SK-N-SH (cell line): ENCODE results near the gene FATE1. TPM values are rescaled to one million over a fixed set of nuclear protein-coding genes. Genes with fewer than 3 reads are reported as not detected.

ENCODE experiments used
- CTCF ChIA-PET: fragments of 300-600, 350-600 bp; formaldehyde crosslinking; extraction: SDS; loops from one replicate; lab custom pipeline; 2021; lab: Yijun Ruan, JAX
- POLR2A ChIA-PET: fragments of 350-600 bp; sonication (Branson Sonifier 250); formaldehyde crosslinking; extraction: SDS; loops from one replicate; lab custom pipeline; 2020; ENCODE audit warnings: antibody characterized with exemption, inconsistent platforms; lab: Yijun Ruan, JAX
- DNase-seq: peaks from one replicate; pipeline ENCODE4 v3.0.0; 2012
- H2AFZ ChIP-seq: fragments of 200-600 bp; sonication (generic); 2 replicates; pipeline ENCODE4 v1.8.1; 2016; ENCODE audit warnings: antibody characterized with exemption, mild to moderate bottlenecking, low read depth
- H3F3A ChIP-seq: fragments of 200-600 bp; sonication (generic); replicated peaks from 2 replicates; pipeline ENCODE3; 2016; ENCODE audit warnings: antibody characterized with exemption, mild to moderate bottlenecking; ENCODE audit not compliant: insufficient read depth
- H3K27ac ChIP-seq, 2 experiments: fragments of 200-500 bp in 1 of 2; fragments of 200-600 bp in 1 of 2; sonication (Bioruptor generic) in 1 of 2; sonication (generic), shearing (Covaris generic) in 1 of 2; 2 replicates each; pipeline versions ENCODE4 v1.5.1 to v1.6.1; 2014 to 2016; ENCODE audit warnings: low read depth in 2 of 2, inconsistent platforms in 1 of 2, low read length in 1 of 2, mild to moderate bottlenecking in 1 of 2, mixed read lengths in 1 of 2
- H3K27me3 ChIP-seq: fragments of 200-600 bp; sonication (generic), shearing (Covaris generic); 2 replicates; pipeline ENCODE4 v1.6.1; 2016; ENCODE audit warnings: mixed run types; ENCODE audit not compliant: insufficient read depth
- H3K36me3 ChIP-seq, 2 experiments: fragments of 200-500 bp in 1 of 2; fragments of 200-600 bp in 1 of 2; sonication (Bioruptor generic) in 1 of 2; sonication (generic) in 1 of 2; replicated peaks in 1 of 2; 2 replicates each; pipeline versions ENCODE3 to v1.5.1; 2014 to 2016; ENCODE audit warnings: low read length in 1 of 2, mild to moderate bottlenecking in 1 of 2; ENCODE audit not compliant: insufficient read depth in 2 of 2, control insufficient read depth in 1 of 2
- H3K4me1 ChIP-seq, 2 experiments: fragments of 200-500 bp in 1 of 2; fragments of 200-600 bp in 1 of 2; sonication (Bioruptor generic) in 1 of 2; sonication (generic), shearing (Covaris generic) in 1 of 2; 2 replicates each; pipeline versions ENCODE4 v1.5.1 to v1.6.1; 2014 to 2016; ENCODE audit warnings: low read depth in 1 of 2, low read length in 1 of 2, mixed run types in 1 of 2; ENCODE audit not compliant: insufficient read depth in 2 of 2, control insufficient read depth in 1 of 2
- H3K4me2 ChIP-seq: fragments of 200-600 bp; sonication (generic), shearing (Covaris generic); 2 replicates; pipeline ENCODE4 v1.6.1; 2017; ENCODE audit warnings: mixed run types
- H3K4me3 ChIP-seq, 2 experiments: fragments of 200-500 bp in 1 of 2; fragments of 200-600 bp in 1 of 2; sonication (Bioruptor generic) in 1 of 2; sonication (generic), shearing (Covaris generic) in 1 of 2; 2 replicates each; pipeline versions ENCODE4 v1.5.1 to v1.8.1; 2014 to 2016; ENCODE audit warnings: low read depth in 2 of 2, inconsistent platforms in 1 of 2, low read length in 1 of 2, mild to moderate bottlenecking in 1 of 2, mixed read lengths in 1 of 2, moderate library complexity in 1 of 2
- H3K79me2 ChIP-seq: fragments of 200-600 bp; sonication (generic); 2 replicates; pipeline ENCODE4 v1.8.1; 2017; ENCODE audit warnings: mild to moderate bottlenecking; ENCODE audit not compliant: insufficient read depth
- H3K9ac ChIP-seq: fragments of 200-600 bp; sonication (generic); 2 replicates; pipeline ENCODE4 v1.6.1; 2017; ENCODE audit warnings: mixed run types
- H3K9me2 ChIP-seq: fragments of 200-600 bp; sonication (generic); 2 replicates; pipeline ENCODE4 v1.6.1; 2017; ENCODE audit warnings: mixed run types
- H3K9me3 ChIP-seq: fragments of 200-600 bp; sonication (generic); 2 replicates; pipeline ENCODE4 v1.6.1; 2017; ENCODE audit warnings: mixed run types, mild to moderate bottlenecking, moderate library complexity
- H4K20me1 ChIP-seq: fragments of 200-600 bp; sonication (generic); 2 replicates; pipeline ENCODE4 v1.6.1; 2017; ENCODE audit warnings: mild to moderate bottlenecking, mixed run types; ENCODE audit not compliant: insufficient read depth
- EP300 ChIP-seq, 2 experiments: IDR thresholded peaks; 2 replicates each; pipeline versions ENCODE4 v1.4.0 to v1.6.1; 2012; ENCODE audit warnings: borderline replicate concordance in 1 of 2, low read depth in 1 of 2, low read length in 1 of 2
- FOXM1 ChIP-seq: IDR thresholded peaks from 2 replicates; pipeline ENCODE4 v1.4.0; 2012; ENCODE audit warnings: low read depth, mild to moderate bottlenecking
- GABPA ChIP-seq: IDR thresholded peaks from 2 replicates; pipeline ENCODE4 v1.4.0; 2012; ENCODE audit warnings: low read depth, mild to moderate bottlenecking
- GATA2 ChIP-seq: sonication (generic); formaldehyde crosslinking; IDR thresholded peaks from 2 replicates; pipeline ENCODE4 v1.5.0; 2020; ENCODE audit warnings: mild to moderate bottlenecking, missing genetic modification reagents
- JUND ChIP-seq: IDR thresholded peaks from 2 replicates; pipeline ENCODE4 v1.4.0; 2012
- MEF2A ChIP-seq: IDR thresholded peaks from 2 replicates; pipeline ENCODE4 v1.4.0; 2012; ENCODE audit warnings: low read depth, borderline replicate concordance
- NFIC ChIP-seq: IDR thresholded peaks from 2 replicates; pipeline ENCODE4 v1.4.0; 2012; ENCODE audit warnings: borderline replicate concordance
- NRF1 ChIP-seq: IDR thresholded peaks from 2 replicates; pipeline ENCODE4 v1.6.1; 2012; ENCODE audit warnings: low read depth, mild to moderate bottlenecking, low read length
- POLR2AphosphoS5 ChIP-seq: IDR thresholded peaks from 2 replicates; pipeline ENCODE4 v1.6.1; 2012; ENCODE audit warnings: low read depth, low read length
- RAD21 ChIP-seq: IDR thresholded peaks from 2 replicates; pipeline ENCODE4 v1.6.1; 2012; ENCODE audit warnings: mild to moderate bottlenecking, low read length
- RCOR1 ChIP-seq: fragments of 150-350 bp; IDR thresholded peaks from 2 replicates; pipeline ENCODE4 v1.6.1; 2017; ENCODE audit warnings: antibody characterized with exemption, low read length
- SMC3 ChIP-seq: IDR thresholded peaks from 2 replicates; pipeline ENCODE4 v1.6.1; 2012; ENCODE audit warnings: low read depth, low read length, improper control_type of control experiment
- TAF1 ChIP-seq: IDR thresholded peaks from 2 replicates; pipeline ENCODE4 v1.6.1; 2012; ENCODE audit warnings: low read depth, mild to moderate bottlenecking, low read length, moderate library complexity, borderline replicate concordance
- TEAD4 ChIP-seq: IDR thresholded peaks from 2 replicates; pipeline ENCODE4 v1.4.0; 2012; ENCODE audit warnings: mild to moderate bottlenecking, borderline replicate concordance; ENCODE audit not compliant: insufficient read depth
- YY1 ChIP-seq: IDR thresholded peaks from 2 replicates; pipeline ENCODE4 v1.4.0; 2012; ENCODE audit warnings: low read depth, mild to moderate bottlenecking
- WGBS: methylation state at CpG from one replicate; pipeline ENCODE4 v1.1.6; 2017; ENCODE audit warnings: low lambda C conversion rate; 5-methylcytosine and 5-hydroxymethylcytosine counted together
- polyA plus RNA-seq, 3 experiments: library from polyadenylated mRNA; depleted of rRNA; stranded (reverse); fragments of >200 nt; gene quantifications; 2 replicates each; pipeline ENCODE4 v1.2.3, GENCODE V29; 2012
- TF ChIP-seq, protein P1 (sequence below): IDR thresholded peaks from 2 replicates; pipeline ENCODE4 v1.4.0; 2012; ENCODE audit warnings: low read depth, borderline replicate concordance
- TF ChIP-seq, protein P2 (sequence below): fragments of 150-350 bp; IDR thresholded peaks from 2 replicates; pipeline ENCODE4 v1.6.1; 2016; ENCODE audit warnings: mild to moderate bottlenecking, low read depth, low read length
- TF ChIP-seq, protein P3 (sequence below): IDR thresholded peaks from 2 replicates; pipeline ENCODE4 v1.6.1; 2012; ENCODE audit warnings: mild to moderate bottlenecking, low read depth, low read length, moderate library complexity
- TF ChIP-seq, protein P4 (sequence below): fragments of 200-600 bp; sonication (generic); IDR thresholded peaks from 2 replicates; pipeline ENCODE4 v1.6.1; 2017; ENCODE audit warnings: antibody characterized with exemption, mild to moderate bottlenecking, moderate library complexity
- TF ChIP-seq, protein P5 (sequence below): IDR thresholded peaks from 2 replicates; pipeline ENCODE4 v1.4.0; 2012; ENCODE audit warnings: low read depth

FATE1 gene
- polyA plus RNA-seq, 1 of the 3 experiments (the other 2 are of a cell fraction): not detected

DNA sequence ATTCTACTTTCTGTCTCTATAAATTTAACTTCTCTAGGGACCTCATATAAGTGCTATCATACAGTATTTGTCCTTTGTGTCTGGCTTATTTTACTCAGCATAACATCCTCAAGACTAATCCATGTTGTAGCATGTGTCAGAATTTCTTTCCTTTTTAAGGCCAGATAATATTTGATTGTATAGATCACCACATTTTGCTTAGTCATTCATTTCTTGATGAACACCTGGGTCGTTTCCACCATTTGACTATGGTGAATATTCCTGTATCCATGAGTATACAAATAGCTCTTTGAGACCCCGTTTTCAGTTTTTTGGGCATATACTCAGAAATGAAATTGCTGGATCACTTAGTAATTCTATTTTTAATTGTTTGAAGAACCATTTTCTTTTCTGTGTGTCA, 30.7 kb downstream of the FATE1 start:
- DNase-seq: no peak
- Histone ChIP-seq H3K4me2 (no peak overlapping the region), H3K4me1 (no peaks in the 10 kb centered on the region), H3K27me3 (peaks cover 37% of the 10 kb centered on the region; the same call in 1 of the 2 replicates), H3K4me3 (no peak overlapping the region), H3K79me2 (no peaks in the 10 kb centered on the region), H3K36me3 (no peaks in the 10 kb centered on the region), H3F3A (no peaks in the 10 kb centered on the region), H4K20me1 (no peaks in the 10 kb centered on the region), H3K9me3 (no peaks in the 10 kb centered on the region), H3K9me2 (no peaks in the 10 kb centered on the region), H3K27ac (no peak overlapping the region), H3K9ac (no peak overlapping the region), H2AFZ (no peak overlapping the region)
- 3% methylated on average over 2 of the region's 2 CpGs for WGBS
- ChIA-PET CTCF (interaction anchor here (1.5 to 2.0 kb wide), 2 partner anchors 887 to 889 kb away, joined by 4 read pairs; no protein-coding TSS in a partner anchor), POLR2A (no interaction called here)
- no peak for TF ChIP-seq GABPA
- TF ChIP-seq JUND: no peak
- TF ChIP-seq, protein P1, sequence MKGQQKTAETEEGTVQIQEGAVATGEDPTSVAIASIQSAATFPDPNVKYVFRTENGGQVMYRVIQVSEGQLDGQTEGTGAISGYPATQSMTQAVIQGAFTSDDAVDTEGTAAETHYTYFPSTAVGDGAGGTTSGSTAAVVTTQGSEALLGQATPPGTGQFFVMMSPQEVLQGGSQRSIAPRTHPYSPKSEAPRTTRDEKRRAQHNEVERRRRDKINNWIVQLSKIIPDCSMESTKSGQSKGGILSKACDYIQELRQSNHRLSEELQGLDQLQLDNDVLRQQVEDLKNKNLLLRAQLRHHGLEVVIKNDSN: no peak
- no peak for TF ChIP-seq GATA2 (CRISPR knock-in tag)
- TF ChIP-seq NFIC: no peak
- TF ChIP-seq TAF1: no peak
- no peak for TF ChIP-seq TEAD4
- TF ChIP-seq, protein P2, sequence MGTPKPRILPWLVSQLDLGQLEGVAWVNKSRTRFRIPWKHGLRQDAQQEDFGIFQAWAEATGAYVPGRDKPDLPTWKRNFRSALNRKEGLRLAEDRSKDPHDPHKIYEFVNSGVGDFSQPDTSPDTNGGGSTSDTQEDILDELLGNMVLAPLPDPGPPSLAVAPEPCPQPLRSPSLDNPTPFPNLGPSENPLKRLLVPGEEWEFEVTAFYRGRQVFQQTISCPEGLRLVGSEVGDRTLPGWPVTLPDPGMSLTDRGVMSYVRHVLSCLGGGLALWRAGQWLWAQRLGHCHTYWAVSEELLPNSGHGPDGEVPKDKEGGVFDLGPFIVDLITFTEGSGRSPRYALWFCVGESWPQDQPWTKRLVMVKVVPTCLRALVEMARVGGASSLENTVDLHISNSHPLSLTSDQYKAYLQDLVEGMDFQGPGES: no peak
- TF ChIP-seq, protein P3, sequence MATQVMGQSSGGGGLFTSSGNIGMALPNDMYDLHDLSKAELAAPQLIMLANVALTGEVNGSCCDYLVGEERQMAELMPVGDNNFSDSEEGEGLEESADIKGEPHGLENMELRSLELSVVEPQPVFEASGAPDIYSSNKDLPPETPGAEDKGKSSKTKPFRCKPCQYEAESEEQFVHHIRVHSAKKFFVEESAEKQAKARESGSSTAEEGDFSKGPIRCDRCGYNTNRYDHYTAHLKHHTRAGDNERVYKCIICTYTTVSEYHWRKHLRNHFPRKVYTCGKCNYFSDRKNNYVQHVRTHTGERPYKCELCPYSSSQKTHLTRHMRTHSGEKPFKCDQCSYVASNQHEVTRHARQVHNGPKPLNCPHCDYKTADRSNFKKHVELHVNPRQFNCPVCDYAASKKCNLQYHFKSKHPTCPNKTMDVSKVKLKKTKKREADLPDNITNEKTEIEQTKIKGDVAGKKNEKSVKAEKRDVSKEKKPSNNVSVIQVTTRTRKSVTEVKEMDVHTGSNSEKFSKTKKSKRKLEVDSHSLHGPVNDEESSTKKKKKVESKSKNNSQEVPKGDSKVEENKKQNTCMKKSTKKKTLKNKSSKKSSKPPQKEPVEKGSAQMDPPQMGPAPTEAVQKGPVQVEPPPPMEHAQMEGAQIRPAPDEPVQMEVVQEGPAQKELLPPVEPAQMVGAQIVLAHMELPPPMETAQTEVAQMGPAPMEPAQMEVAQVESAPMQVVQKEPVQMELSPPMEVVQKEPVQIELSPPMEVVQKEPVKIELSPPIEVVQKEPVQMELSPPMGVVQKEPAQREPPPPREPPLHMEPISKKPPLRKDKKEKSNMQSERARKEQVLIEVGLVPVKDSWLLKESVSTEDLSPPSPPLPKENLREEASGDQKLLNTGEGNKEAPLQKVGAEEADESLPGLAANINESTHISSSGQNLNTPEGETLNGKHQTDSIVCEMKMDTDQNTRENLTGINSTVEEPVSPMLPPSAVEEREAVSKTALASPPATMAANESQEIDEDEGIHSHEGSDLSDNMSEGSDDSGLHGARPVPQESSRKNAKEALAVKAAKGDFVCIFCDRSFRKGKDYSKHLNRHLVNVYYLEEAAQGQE: no peak
- no peak for TF ChIP-seq EP300 (IDR thresholded peaks at IDR 0.05; ENCODE audit: borderline replicate concordance in 1 of 2, low read depth in 1 of 2, low read length in 1 of 2)
- TF ChIP-seq NRF1: no peak
- TF ChIP-seq, protein P4, sequence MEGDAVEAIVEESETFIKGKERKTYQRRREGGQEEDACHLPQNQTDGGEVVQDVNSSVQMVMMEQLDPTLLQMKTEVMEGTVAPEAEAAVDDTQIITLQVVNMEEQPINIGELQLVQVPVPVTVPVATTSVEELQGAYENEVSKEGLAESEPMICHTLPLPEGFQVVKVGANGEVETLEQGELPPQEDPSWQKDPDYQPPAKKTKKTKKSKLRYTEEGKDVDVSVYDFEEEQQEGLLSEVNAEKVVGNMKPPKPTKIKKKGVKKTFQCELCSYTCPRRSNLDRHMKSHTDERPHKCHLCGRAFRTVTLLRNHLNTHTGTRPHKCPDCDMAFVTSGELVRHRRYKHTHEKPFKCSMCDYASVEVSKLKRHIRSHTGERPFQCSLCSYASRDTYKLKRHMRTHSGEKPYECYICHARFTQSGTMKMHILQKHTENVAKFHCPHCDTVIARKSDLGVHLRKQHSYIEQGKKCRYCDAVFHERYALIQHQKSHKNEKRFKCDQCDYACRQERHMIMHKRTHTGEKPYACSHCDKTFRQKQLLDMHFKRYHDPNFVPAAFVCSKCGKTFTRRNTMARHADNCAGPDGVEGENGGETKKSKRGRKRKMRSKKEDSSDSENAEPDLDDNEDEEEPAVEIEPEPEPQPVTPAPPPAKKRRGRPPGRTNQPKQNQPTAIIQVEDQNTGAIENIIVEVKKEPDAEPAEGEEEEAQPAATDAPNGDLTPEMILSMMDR: no peak
- no peak for TF ChIP-seq YY1
- no peak for TF ChIP-seq RCOR1
- TF ChIP-seq MEF2A: no peak
- no peak for TF ChIP-seq RAD21
- no peak for TF ChIP-seq FOXM1
- TF ChIP-seq POLR2AphosphoS5: no peak
- TF ChIP-seq SMC3: no peak
- TF ChIP-seq, protein P5, sequence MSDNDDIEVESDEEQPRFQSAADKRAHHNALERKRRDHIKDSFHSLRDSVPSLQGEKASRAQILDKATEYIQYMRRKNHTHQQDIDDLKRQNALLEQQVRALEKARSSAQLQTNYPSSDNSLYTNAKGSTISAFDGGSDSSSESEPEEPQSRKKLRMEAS: no peak
